Stimulated activated CD4-positive, alpha-beta T cell treated with anti-CD3 and anti-CD28 coated beads, TNF-alpha, amount 100 ng/mL, for 4 hours (primary cell): ENCODE measurements around the gene KCTD19.

ENCODE experiments used
- DNase-seq, 3 experiments: peaks; one replicate each; pipeline ENCODE4 v3.0.0-alpha.2; 2020; ENCODE audit warnings: low read depth in 3 of 3

KCTD19 gene

GRCh38 chr16:67260426-67261063, 66.0 kb downstream of the KCTD19 start:
- DNase-seq = no peak

GRCh38 chr16:67259705-67260104, 66.8 kb downstream of the KCTD19 start:
- DNase-seq = no peak

GRCh38 chr16:67258161-67258835, 68.2 kb downstream of the KCTD19 start:
- no peak for DNase-seq

GRCh38 chr16:67257486-67258160, 68.9 kb downstream of the KCTD19 start:
- no peak for DNase-seq

- DNase-seq = no peak
Measured at GRCh38 chr16:67256701-67257230, 69.8 kb downstream of the KCTD19 start.

- DNase-seq = no peak
Measured at GRCh38 chr16:67255553-67256221, 70.9 kb downstream of the KCTD19 start.

- no peak for DNase-seq
Measured at GRCh38 chr16:67254801-67255552, 71.6 kb downstream of the KCTD19 start.

- no peak for DNase-seq
Measured at GRCh38 chr16:67252609-67253497, 73.7 kb downstream of the KCTD19 start.

- DNase-seq = no peak
Measured at GRCh38 chr16:67250045-67250327, 76.6 kb downstream of the KCTD19 start.

GRCh38 chr16:67249178-67250044, 77.1 kb downstream of the KCTD19 start:
- no peak for DNase-seq

- DNase-seq = no peak
Measured at GRCh38 chr16:67248401-67249177, 78.0 kb downstream of the KCTD19 start, which contains the start of gene SLC9A5. TSS of gene SLC9A5 (plus strand) at chr16:67248979. CDS start at chr16:67249015, 36 bp downstream.

- DNase-seq = no peak
Measured at GRCh38 chr16:67248073-67248400, 78.5 kb downstream of the KCTD19 start.

- peak; percentile 87 to 98 (median 90) for DNase-seq
Measured at GRCh38 chr16:67247192-67248072, 79.1 kb downstream of the KCTD19 start, which contains the start of gene FHOD1. TSS of gene FHOD1 (minus strand) at chr16:67247481. CDS start at chr16:67247410, 71 bp downstream.

- DNase-seq = peak in 1 of 3 experiments; percentile 23
Measured at GRCh38 chr16:67246756-67247191, 79.8 kb downstream of the KCTD19 start.

GRCh38 chr16:67246081-67246755, 80.3 kb downstream of the KCTD19 start:
- no peak for DNase-seq

GRCh38 chr16:67245674-67246080, 80.9 kb downstream of the KCTD19 start:
- no peak for DNase-seq

GRCh38 chr16:67245186-67245585, 81.4 kb downstream of the KCTD19 start:
- DNase-seq = no peak
